Measurements from ENCODE around the gene SRPRB.

DNA sequence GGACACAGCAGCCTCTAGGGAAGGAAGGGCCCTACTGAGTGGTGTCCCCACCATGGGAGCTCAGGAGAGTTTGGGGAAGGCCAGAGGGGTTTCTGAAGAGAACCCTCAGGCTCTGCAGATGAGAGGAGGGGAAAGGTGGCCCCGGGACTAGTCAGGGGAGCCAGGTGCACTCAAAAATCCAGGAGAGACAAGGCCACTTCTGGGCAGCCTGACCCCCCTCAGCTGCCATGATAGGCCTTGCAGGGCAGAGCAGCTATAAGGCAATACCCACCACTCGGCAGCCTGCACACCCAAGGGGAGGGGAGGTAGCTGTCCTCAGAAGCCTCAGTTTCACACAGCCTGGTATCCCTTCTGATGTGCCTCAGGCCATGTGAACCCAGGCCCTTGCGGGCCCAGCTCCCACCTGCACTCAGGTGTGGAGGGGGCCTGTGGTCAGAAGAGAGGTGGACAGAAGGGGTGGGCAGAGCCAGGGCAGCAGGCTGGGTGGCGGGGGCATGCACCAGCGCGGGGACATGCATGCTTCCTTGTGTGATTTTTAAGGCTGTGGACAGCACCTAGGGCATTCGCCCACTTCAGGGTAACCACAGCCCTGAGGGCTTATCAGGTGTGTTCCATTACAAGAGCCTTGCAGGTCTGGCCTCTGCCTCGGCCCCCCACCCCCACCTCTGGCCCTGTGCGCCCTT, 34.6 kb downstream of the SRPRB start:
- TF ChIP-seq, protein P1, sequence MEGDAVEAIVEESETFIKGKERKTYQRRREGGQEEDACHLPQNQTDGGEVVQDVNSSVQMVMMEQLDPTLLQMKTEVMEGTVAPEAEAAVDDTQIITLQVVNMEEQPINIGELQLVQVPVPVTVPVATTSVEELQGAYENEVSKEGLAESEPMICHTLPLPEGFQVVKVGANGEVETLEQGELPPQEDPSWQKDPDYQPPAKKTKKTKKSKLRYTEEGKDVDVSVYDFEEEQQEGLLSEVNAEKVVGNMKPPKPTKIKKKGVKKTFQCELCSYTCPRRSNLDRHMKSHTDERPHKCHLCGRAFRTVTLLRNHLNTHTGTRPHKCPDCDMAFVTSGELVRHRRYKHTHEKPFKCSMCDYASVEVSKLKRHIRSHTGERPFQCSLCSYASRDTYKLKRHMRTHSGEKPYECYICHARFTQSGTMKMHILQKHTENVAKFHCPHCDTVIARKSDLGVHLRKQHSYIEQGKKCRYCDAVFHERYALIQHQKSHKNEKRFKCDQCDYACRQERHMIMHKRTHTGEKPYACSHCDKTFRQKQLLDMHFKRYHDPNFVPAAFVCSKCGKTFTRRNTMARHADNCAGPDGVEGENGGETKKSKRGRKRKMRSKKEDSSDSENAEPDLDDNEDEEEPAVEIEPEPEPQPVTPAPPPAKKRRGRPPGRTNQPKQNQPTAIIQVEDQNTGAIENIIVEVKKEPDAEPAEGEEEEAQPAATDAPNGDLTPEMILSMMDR (conservative IDR thresholded peaks at IDR 0.05): no peak
- TF ChIP-seq ZFX (IDR thresholded peaks at IDR 0.05): no peak
